HEK293T (cell line): Measurements from ENCODE around the gene UQCRC1.

Source experiments
- ARNT ChIP-seq: fragments of 450-650 bp; IDR thresholded peaks from 2 replicates; pipeline ENCODE4 v1.6.1; 2017; ENCODE audit warnings: mild to moderate bottlenecking
- BHLHE40 ChIP-seq: fragments of 450-650 bp; IDR thresholded peaks from 2 replicates; pipeline ENCODE4 v1.6.1; 2016; ENCODE audit warnings: mild to moderate bottlenecking, moderate library complexity, borderline replicate concordance
- ELF4 ChIP-seq: fragments of 450-650 bp; IDR thresholded peaks from 2 replicates; pipeline ENCODE4 v1.6.1; 2017; ENCODE audit warnings: antibody characterized with exemption
- FOXA1 ChIP-seq: fragments of 450-650 bp; IDR thresholded peaks from 2 replicates; pipeline ENCODE4 v1.6.1; 2016; ENCODE audit warnings: mild to moderate bottlenecking
- FOXK2 ChIP-seq: fragments of 450-650 bp; IDR thresholded peaks from 2 replicates; pipeline ENCODE4 v1.6.1; 2016; ENCODE audit warnings: mild to moderate bottlenecking
- FOXM1 ChIP-seq: fragments of 450-650 bp; IDR thresholded peaks from 2 replicates; pipeline ENCODE4 v1.6.1; 2017; ENCODE audit warnings: mild to moderate bottlenecking, borderline replicate concordance
- HDGF ChIP-seq: fragments of 450-650 bp; IDR thresholded peaks from 2 replicates; pipeline ENCODE4 v1.6.1; 2017; ENCODE audit warnings: antibody characterized with exemption, borderline replicate concordance
- SP1 ChIP-seq: fragments of 450-650 bp; IDR thresholded peaks from 2 replicates; pipeline ENCODE4 v1.6.1; 2017
- SUZ12 ChIP-seq: fragments of 450-650 bp; IDR thresholded peaks from 2 replicates; pipeline ENCODE4 v1.6.1; 2016; ENCODE audit warnings: mild to moderate bottlenecking
- TARDBP ChIP-seq: fragments of 450-650 bp; IDR thresholded peaks from 2 replicates; pipeline ENCODE4 v1.6.1; 2016
- TF ChIP-seq, protein P1 (sequence below): fragments of 450-650 bp; IDR thresholded peaks from 2 replicates; pipeline ENCODE4 v1.6.1; 2016

DNA sequence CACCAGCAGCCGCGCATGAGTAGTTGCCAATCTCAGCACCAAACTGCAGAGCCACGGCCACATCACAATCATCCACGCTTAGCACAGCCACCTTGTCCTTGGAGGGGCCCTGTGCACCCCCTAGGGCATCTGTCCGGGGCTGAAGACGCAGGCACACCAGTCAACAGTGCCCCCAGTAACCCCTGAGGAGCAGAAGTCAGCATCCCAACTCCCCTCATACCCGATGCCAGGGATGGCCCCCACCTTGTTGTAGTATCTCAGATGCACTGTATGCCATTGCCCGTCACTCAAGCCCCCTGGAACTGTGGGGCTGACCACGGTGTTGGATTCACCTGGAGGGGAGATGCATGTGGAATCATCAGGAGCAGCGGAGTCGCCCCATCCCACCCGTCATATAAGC lies 45.6 kb upstream of the UQCRC1 start:
- TF ChIP-seq FOXM1: no peak
- no peak for TF ChIP-seq SUZ12
- no peak for TF ChIP-seq TARDBP
- no peak for TF ChIP-seq ELF4
- no peak for TF ChIP-seq ARNT
- no peak for TF ChIP-seq BHLHE40
- TF ChIP-seq HDGF: no peak
- no peak for TF ChIP-seq FOXA1
- TF ChIP-seq SP1: no peak
- TF ChIP-seq, protein P1, sequence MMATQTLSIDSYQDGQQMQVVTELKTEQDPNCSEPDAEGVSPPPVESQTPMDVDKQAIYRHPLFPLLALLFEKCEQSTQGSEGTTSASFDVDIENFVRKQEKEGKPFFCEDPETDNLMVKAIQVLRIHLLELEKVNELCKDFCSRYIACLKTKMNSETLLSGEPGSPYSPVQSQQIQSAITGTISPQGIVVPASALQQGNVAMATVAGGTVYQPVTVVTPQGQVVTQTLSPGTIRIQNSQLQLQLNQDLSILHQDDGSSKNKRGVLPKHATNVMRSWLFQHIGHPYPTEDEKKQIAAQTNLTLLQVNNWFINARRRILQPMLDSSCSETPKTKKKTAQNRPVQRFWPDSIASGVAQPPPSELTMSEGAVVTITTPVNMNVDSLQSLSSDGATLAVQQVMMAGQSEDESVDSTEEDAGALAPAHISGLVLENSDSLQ: no peak
- no peak for TF ChIP-seq FOXK2
